Measurements from ENCODE around the gene S1PR3.

DNA sequence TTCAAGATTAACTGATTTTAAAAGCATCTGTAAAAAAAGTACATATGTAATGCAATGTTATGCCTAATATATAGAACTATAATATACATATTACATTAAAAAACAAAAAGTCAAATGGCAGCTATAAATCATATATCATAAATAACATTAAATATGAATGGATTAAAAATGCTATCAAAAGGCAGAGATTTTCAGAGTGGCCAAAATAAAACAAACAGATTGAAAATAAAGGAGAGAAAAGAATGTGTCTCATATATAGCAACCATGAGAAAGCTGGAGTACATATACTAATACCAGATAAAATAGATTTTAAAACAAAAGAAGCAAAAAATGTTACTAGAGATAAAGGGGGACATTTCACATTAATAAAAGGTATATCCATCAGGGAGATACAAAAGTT, 38.5 kb downstream of the S1PR3 start:
- no peak for TF ChIP-seq NR3C1 (IDR thresholded peaks at IDR 0.05)
- TF ChIP-seq, protein P1, sequence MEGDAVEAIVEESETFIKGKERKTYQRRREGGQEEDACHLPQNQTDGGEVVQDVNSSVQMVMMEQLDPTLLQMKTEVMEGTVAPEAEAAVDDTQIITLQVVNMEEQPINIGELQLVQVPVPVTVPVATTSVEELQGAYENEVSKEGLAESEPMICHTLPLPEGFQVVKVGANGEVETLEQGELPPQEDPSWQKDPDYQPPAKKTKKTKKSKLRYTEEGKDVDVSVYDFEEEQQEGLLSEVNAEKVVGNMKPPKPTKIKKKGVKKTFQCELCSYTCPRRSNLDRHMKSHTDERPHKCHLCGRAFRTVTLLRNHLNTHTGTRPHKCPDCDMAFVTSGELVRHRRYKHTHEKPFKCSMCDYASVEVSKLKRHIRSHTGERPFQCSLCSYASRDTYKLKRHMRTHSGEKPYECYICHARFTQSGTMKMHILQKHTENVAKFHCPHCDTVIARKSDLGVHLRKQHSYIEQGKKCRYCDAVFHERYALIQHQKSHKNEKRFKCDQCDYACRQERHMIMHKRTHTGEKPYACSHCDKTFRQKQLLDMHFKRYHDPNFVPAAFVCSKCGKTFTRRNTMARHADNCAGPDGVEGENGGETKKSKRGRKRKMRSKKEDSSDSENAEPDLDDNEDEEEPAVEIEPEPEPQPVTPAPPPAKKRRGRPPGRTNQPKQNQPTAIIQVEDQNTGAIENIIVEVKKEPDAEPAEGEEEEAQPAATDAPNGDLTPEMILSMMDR (IDR thresholded peaks at IDR 0.05): no peak
- no peak for TF ChIP-seq CHD4 (IDR thresholded peaks at IDR 0.05; ENCODE audit: borderline replicate concordance)

Measured in A549 (cell line).